SK-N-SH treated with all-trans-retinoic acid at 6 μM for 48 hours (cell line): ENCODE measurements around the gene USP4.

Experiments
- ATAC-seq: fragments of 200-7000 bp; cut with Tn5 transposase; 3 replicates; pipeline ENCODE4 v1.9.1; 2020; ENCODE audit warnings: mild to moderate bottlenecking, moderate library complexity
- ARNTL ChIP-seq: fragments of 450-650 bp; formaldehyde crosslinking; IDR thresholded peaks from 2 replicates; pipeline ENCODE4 v1.5.0; 2020; ENCODE audit warnings: low read depth, mild to moderate bottlenecking, moderate library complexity, borderline replicate concordance
- BACH2 ChIP-seq: fragments of 250-450 bp; sonication (Bioruptor Pico); IDR thresholded peaks from 2 replicates; pipeline ENCODE4 v1.9.0; 2021; ENCODE audit warnings: mild to moderate bottlenecking, borderline replicate concordance
- CREB5 ChIP-seq: fragments of 250-450 bp; sonication (Bioruptor Pico); IDR thresholded peaks from 2 replicates; pipeline ENCODE4 v1.5.1; 2020; ENCODE audit warnings: low read depth, mild to moderate bottlenecking, moderate library complexity
- CSDC2 ChIP-seq: fragments of 250-450 bp; sonication (Bioruptor Pico); IDR thresholded peaks from 2 replicates; pipeline ENCODE4 v1.5.0; 2020; ENCODE audit warnings: mild to moderate bottlenecking, moderate library complexity
- CSRNP3 ChIP-seq: fragments of 250-450 bp; sonication (Bioruptor Pico); IDR thresholded peaks from 2 replicates; pipeline ENCODE4 v1.5.1; 2021; ENCODE audit warnings: mild to moderate bottlenecking, moderate library complexity
- ESRRG ChIP-seq: fragments of 250-450 bp; sonication (Bioruptor Pico); IDR thresholded peaks from 2 replicates; pipeline ENCODE4 v1.6.1; 2021; ENCODE audit warnings: mild to moderate bottlenecking
- GLIS3 ChIP-seq: fragments of 250-450 bp; sonication (Bioruptor Pico); IDR thresholded peaks from 2 replicates; pipeline ENCODE4 v1.5.0; 2020; ENCODE audit warnings: mild to moderate bottlenecking, moderate library complexity
- ISL1 ChIP-seq: fragments of 250-450 bp; sonication (Bioruptor Pico); IDR thresholded peaks from 2 replicates; pipeline ENCODE4 v2.1.2; 2022; ENCODE audit warnings: mild to moderate bottlenecking, moderate library complexity
- OSR1 ChIP-seq: fragments of 250-450 bp; sonication (Bioruptor Pico); IDR thresholded peaks from 2 replicates; pipeline ENCODE4 v1.8.0; 2022; ENCODE audit warnings: moderate library complexity, mild to moderate bottlenecking, inconsistent platforms
- PATZ1 ChIP-seq: fragments of 250-450 bp; sonication (Bioruptor Pico); IDR thresholded peaks from 2 replicates; pipeline ENCODE4 v1.8.0; 2020; ENCODE audit warnings: mild to moderate bottlenecking, moderate library complexity, borderline replicate concordance
- POU6F1 ChIP-seq: fragments of 250-450 bp; sonication (Bioruptor Pico); IDR thresholded peaks from 2 replicates; pipeline ENCODE4 v1.8.0; 2021; ENCODE audit warnings: low read depth, mild to moderate bottlenecking, moderate library complexity, borderline replicate concordance
- PPARA ChIP-seq: fragments of 250-450 bp; sonication (Bioruptor Pico); IDR thresholded peaks from 2 replicates; pipeline ENCODE4 v1.5.0; 2020; ENCODE audit warnings: mild to moderate bottlenecking, borderline replicate concordance
- RARB ChIP-seq: fragments of 250-450 bp; sonication (Bioruptor Pico); IDR thresholded peaks from 2 replicates; pipeline ENCODE4 v1.8.0; 2021; ENCODE audit warnings: mild to moderate bottlenecking, moderate library complexity
- SNAI2 ChIP-seq: fragments of 250-450 bp; sonication (Bioruptor Pico); IDR thresholded peaks from 2 replicates; pipeline ENCODE4 v1.5.0; 2020; ENCODE audit warnings: mild to moderate bottlenecking, moderate library complexity
- TCF4 ChIP-seq: fragments of 250-450 bp; sonication (Bioruptor Pico); IDR thresholded peaks from 2 replicates; pipeline ENCODE4 v1.8.0; 2021; ENCODE audit warnings: mild to moderate bottlenecking, moderate library complexity, borderline replicate concordance
- TOX ChIP-seq: fragments of 250-450 bp; sonication (Bioruptor Pico); IDR thresholded peaks from 2 replicates; pipeline ENCODE4 v1.8.0; 2021; ENCODE audit warnings: mild to moderate bottlenecking, moderate library complexity, borderline replicate concordance
- TSHZ2 ChIP-seq: fragments of 250-450 bp; sonication (Bioruptor Pico); IDR thresholded peaks from 2 replicates; pipeline ENCODE4 v1.5.0; 2020; ENCODE audit warnings: mild to moderate bottlenecking, moderate library complexity
- ZC3H10 ChIP-seq: fragments of 250-450 bp; sonication (Bioruptor Pico); IDR thresholded peaks from 2 replicates; pipeline ENCODE4 v1.5.1; 2021; ENCODE audit warnings: mild to moderate bottlenecking, moderate library complexity
- ZFP3 ChIP-seq: fragments of 250-450 bp; sonication (Bioruptor Pico); IDR thresholded peaks from 2 replicates; pipeline ENCODE4 v1.5.0; 2020; ENCODE audit warnings: mild to moderate bottlenecking, moderate library complexity
- ZFP30 ChIP-seq: fragments of 450-650 bp; formaldehyde crosslinking; IDR thresholded peaks from 2 replicates; pipeline ENCODE4 v1.5.0; 2022; ENCODE audit warnings: mild to moderate bottlenecking, moderate library complexity
- ZNF565 ChIP-seq: fragments of 450-650 bp; formaldehyde crosslinking; conservative IDR thresholded peaks from 2 replicates; pipeline ENCODE4 v1.5.0; 2020; ENCODE audit warnings: low read depth, mild to moderate bottlenecking, moderate library complexity
- ZNF70 ChIP-seq: fragments of 450-650 bp; formaldehyde crosslinking; IDR thresholded peaks from 2 replicates; pipeline ENCODE4 v1.5.0; 2020; ENCODE audit warnings: mild to moderate bottlenecking, moderate library complexity
- ZNF8 ChIP-seq: fragments of 450-650 bp; formaldehyde crosslinking; IDR thresholded peaks from 2 replicates; pipeline ENCODE4 v1.5.0; 2020; ENCODE audit warnings: mild to moderate bottlenecking, moderate library complexity

USP4 gene

GRCh38 chr3:49277383-49277775 is 62.5 kb downstream of the USP4 start:
- peak; percentile 13; the same call in 2 of the 3 replicates for ATAC-seq

GRCh38 chr3:49276475-49277382 is 63.1 kb downstream of the USP4 start, which contains the start of gene C3orf62:
C3orf62 (minus strand) TSS chr3:49277232; CDS start chr3:49276872, 360 bp downstream.
- TF ChIP-seq RARB (CRISPR knock-in tag) = no peak
- 0 out of 2 replicates have a peak, but pooled peaks have one; percentile 47 for TF ChIP-seq GLIS3 (CRISPR knock-in tag)
- TF ChIP-seq ZC3H10 (CRISPR knock-in tag) = no peak
- TF ChIP-seq ARNTL (CRISPR knock-in tag) = no peak
- 0 out of 2 replicates have a peak, but pooled peaks have one; percentile 52 for TF ChIP-seq ESRRG (CRISPR knock-in tag)
- peak; percentile 18; the same call in 1 of the 2 replicates for TF ChIP-seq PATZ1
- no peak for TF ChIP-seq CSRNP3
- peak; percentile 88 for ATAC-seq

More at GRCh38 chr3:49277383-49277775, 62.5 kb downstream of the USP4 start:
- TF ChIP-seq CSDC2 (CRISPR knock-in tag) (no peak), OSR1 (CRISPR knock-in tag) (no peak), ISL1 (no peak), RARB (CRISPR knock-in tag) (no peak), TSHZ2 (CRISPR knock-in tag) (no peak), CREB5 (no peak), BACH2 (no peak), ZNF565 (no peak), POU6F1 (CRISPR knock-in tag) (no peak), TCF4 (CRISPR knock-in tag) (no peak), SNAI2 (CRISPR knock-in tag) (no peak), ZNF70 (CRISPR knock-in tag) (no peak)

GRCh38 chr3:49273825-49274532 is 65.9 kb downstream of the USP4 start:
- no peak for ATAC-seq
- TF ChIP-seq OSR1 (CRISPR knock-in tag) (no peak), ZFP30 (CRISPR knock-in tag) (no peak), ESRRG (CRISPR knock-in tag) (no peak), CSDC2 (CRISPR knock-in tag) (no peak), PPARA (no peak), CREB5 (no peak), ZFP3 (CRISPR knock-in tag) (no peak), CSRNP3 (no peak), ZC3H10 (CRISPR knock-in tag) (no peak), GLIS3 (CRISPR knock-in tag) (no peak), RARB (CRISPR knock-in tag) (no peak), ZNF8 (CRISPR knock-in tag) (no peak), ISL1 (no peak), SNAI2 (CRISPR knock-in tag) (no peak), BACH2 (no peak), TOX (CRISPR knock-in tag) (no peak)
- TF ChIP-seq, all 23 proteins: peak for 0
